ENCODE data around the gene LCE1D. TPM values are rescaled to one million over a fixed set of nuclear protein-coding genes. Genes with fewer than 3 reads are reported as not detected.

The LCE1D gene, protein sequence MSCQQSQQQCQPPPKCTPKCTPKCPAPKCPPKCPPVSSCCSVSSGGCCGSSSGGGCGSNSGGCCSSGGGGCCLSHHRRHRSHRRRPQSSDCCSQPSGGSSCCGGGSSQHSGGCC
- total RNA-seq (2016; rRNA removed; fragmentation: Illumina TruSeq; extraction: Trizol): not detected in 2 replicates
- not detected in 2 replicates for total RNA-seq (2016; cell fraction: cytosol; rRNA removed; fragmentation: Illumina TruSeq; extraction: Trizol; ENCODE audit: low read depth)
- total RNA-seq (2016; cell fraction: insoluble cytoplasmic fraction; rRNA removed; fragmentation: Illumina TruSeq; extraction: Trizol): not detected in 2 replicates
- not detected in 2 replicates for total RNA-seq (2016; cell fraction: membrane; rRNA removed; fragmentation: Illumina TruSeq; extraction: Trizol)
- not detected in 2 replicates for total RNA-seq (2016; cell fraction: nucleus; rRNA removed; fragmentation: Illumina TruSeq; extraction: Trizol)
- not detected in 2 replicates for polyA plus RNA-seq (2011; rRNA removed)
- not detected in 2 replicates for polyA plus RNA-seq (2011; cell fraction: cytosol; rRNA removed)
- not detected in 2 replicates for polyA plus RNA-seq (2011; cell fraction: nucleus; rRNA removed)
- not detected in 2 replicates for polyA plus RNA-seq (2012)
- polyA plus RNA-seq (2016; cell fraction: cytosol; fragmentation: Illumina TruSeq; extraction: Trizol; ENCODE audit: low read depth): not detected in 2 replicates
- polyA plus RNA-seq (2016; cell fraction: insoluble cytoplasmic fraction; fragmentation: Illumina TruSeq; extraction: Trizol; ENCODE audit: low read depth): not detected in 2 replicates
- not detected in 2 replicates for polyA plus RNA-seq (2016; cell fraction: membrane; fragmentation: Illumina TruSeq; extraction: Trizol; ENCODE audit: low read depth)
- polyA plus RNA-seq (2016; cell fraction: nucleus; fragmentation: Illumina TruSeq; extraction: Trizol; ENCODE audit: insufficient read depth, low read depth): not detected in 2 replicates
- not detected in 2 replicates for polyA minus RNA-seq (2011; rRNA and poly(A)+ RNA removed; ENCODE audit: low replicate concordance)
- polyA minus RNA-seq (2011; cell fraction: cytosol; rRNA and poly(A)+ RNA removed): not detected in 2 replicates
- not detected in 2 replicates for polyA minus RNA-seq (2011; cell fraction: nucleus; rRNA and poly(A)+ RNA removed)
- Bru-seq, nascent RNA: not detected
- not detected for BruChase-seq, experiment 1, labeled RNA remaining after a 6-hour chase
- BruChase-seq, experiment 2, labeled RNA remaining after a 2-hour chase: not detected
- long read RNA-seq, experiment 1: 0 reads
- long read RNA-seq, experiment 2: 0 reads

DNA sequence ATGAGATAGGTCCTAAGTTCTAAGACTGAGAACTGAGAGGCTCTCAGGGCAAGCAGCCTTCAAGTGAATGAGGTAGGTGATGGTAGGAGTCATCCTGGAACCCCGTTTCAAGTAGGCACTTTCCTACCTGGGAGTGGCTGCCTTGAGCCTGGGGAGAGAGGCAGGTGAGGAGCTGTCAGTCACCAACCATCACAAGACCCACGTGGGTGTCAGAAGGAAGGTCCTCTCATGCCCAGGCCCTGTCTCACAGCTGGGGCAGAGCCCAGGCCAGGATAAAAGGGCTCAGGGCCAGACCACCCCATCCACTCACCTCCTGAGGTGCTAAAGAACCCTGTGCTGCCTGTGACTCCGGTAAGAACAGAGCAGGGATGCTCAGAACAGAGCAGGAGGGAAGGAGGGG is at the start of gene LCE1D:
TSS of gene LCE1D (plus strand) at position 301 of the 400 bp plus-strand sequence. CDS start 1,074 bp downstream, outside the sequence.
- Histone ChIP-seq H3K4me3 (replicated peaks in 1 of 3; ENCODE audit: insufficient read depth in 1 of 3, low read depth in 2 of 3, low read length in 3 of 3) (no peak within 1 kb of the TSS), H3K79me2 (ENCODE audit: insufficient read depth, low read length) (no peaks in the 10 kb centered on the region), H3K9me3 (ENCODE audit: low read length) (no peaks in the 10 kb centered on the region), H3K4me2 (ENCODE audit: low read depth, low read length) (no peak within 1 kb of the TSS), H3K9ac (ENCODE audit: insufficient read depth, low read depth, low read length) (no peak within 1 kb of the TSS), H3K27me3 (ENCODE audit: control insufficient read depth in 1 of 2, insufficient read depth in 2 of 2, low read length in 2 of 2) (no peaks in the 10 kb centered on the region), H3K4me1 (ENCODE audit: insufficient read depth, low read length) (no peaks in the 10 kb centered on the region), H4K20me1 (ENCODE audit: insufficient read depth, low read length) (no peaks in the 10 kb centered on the region), H2AFZ (ENCODE audit: low read length) (no peak within 1 kb of the TSS), H3K36me3 (replicated peaks in 1 of 2; ENCODE audit: control insufficient read depth in 1 of 2, insufficient read depth in 2 of 2, low read length in 2 of 2) (no peaks in the 10 kb centered on the region), H3K27ac (ENCODE audit: extremely low read length, insufficient read depth, low read length) (no peak within 1 kb of the TSS)
- 0% methylated on average over 1 of the region's 3 CpGs for WGBS (ENCODE audit: low lambda C conversion rate)
- no peak for ATAC-seq
- FAIRE-seq: no peak
- in situ Hi-C loops (cut with HindIII; ENCODE audit: extremely low pct_ligation_motif_present, low pct_unique_long_range_greater_than_20kb): no loop called here
- no peak for DNase-seq (ENCODE audit: low spot score)
- intact Hi-C loops (cut with micrococcal nuclease; ENCODE audit: unreplicated experiment): no loop called here
- ChIA-PET POLR2A (no interaction called here), CTCF (ENCODE audit: low intra/inter-chr PET ratio, low total read pairs) (no interaction called here)
- no TSS peak for BruUV-seq (replicated peaks)
- TF ChIP-seq SP1 (IDR thresholded peaks at IDR 0.05) (no peak), SP1 (CRISPR knock-in tag; IDR thresholded peaks at IDR 0.05) (no peak), SAP130 (CRISPR knock-in tag; IDR thresholded peaks at IDR 0.05; ENCODE audit: low read depth) (no peak), ZNF10 (CRISPR knock-in tag; IDR thresholded peaks at IDR 0.05; ENCODE audit: borderline replicate concordance, low read depth) (no peak), ZNF792 (CRISPR knock-in tag; IDR thresholded peaks at IDR 0.05) (no peak), ZNF660 (CRISPR knock-in tag; IDR thresholded peaks at IDR 0.05; ENCODE audit: borderline replicate concordance, low read depth) (no peak), CEBPG (CRISPR knock-in tag; IDR thresholded peaks at IDR 0.05) (no peak), ZNF567 (CRISPR knock-in tag; IDR thresholded peaks at IDR 0.05; ENCODE audit: borderline replicate concordance) (no peak), SOX13 (IDR thresholded peaks at IDR 0.05) (no peak), SOX13 (CRISPR knock-in tag; conservative IDR thresholded peaks at IDR 0.05 in 1 of 2, IDR thresholded peaks at IDR 0.05 in 1 of 2) (no peak), MYC (CRISPR knock-in tag; IDR thresholded peaks at IDR 0.05; ENCODE audit: borderline replicate concordance) (no peak), GTF3A (CRISPR knock-in tag; conservative IDR thresholded peaks at IDR 0.05) (no peak), MAFF (IDR thresholded peaks at IDR 0.05; ENCODE audit: low read depth, low read length) (no peak), ZKSCAN8 (CRISPR knock-in tag; IDR thresholded peaks at IDR 0.05; ENCODE audit: borderline replicate concordance) (no peak), ATAD3A (CRISPR knock-in tag; IDR thresholded peaks at IDR 0.05) (no peak), ZNF546 (CRISPR knock-in tag; conservative IDR thresholded peaks at IDR 0.05) (no peak), ATF7-NPFF (CRISPR knock-in tag; IDR thresholded peaks at IDR 0.05; ENCODE audit: low read depth) (no peak)
- TF ChIP-seq, protein P1, sequence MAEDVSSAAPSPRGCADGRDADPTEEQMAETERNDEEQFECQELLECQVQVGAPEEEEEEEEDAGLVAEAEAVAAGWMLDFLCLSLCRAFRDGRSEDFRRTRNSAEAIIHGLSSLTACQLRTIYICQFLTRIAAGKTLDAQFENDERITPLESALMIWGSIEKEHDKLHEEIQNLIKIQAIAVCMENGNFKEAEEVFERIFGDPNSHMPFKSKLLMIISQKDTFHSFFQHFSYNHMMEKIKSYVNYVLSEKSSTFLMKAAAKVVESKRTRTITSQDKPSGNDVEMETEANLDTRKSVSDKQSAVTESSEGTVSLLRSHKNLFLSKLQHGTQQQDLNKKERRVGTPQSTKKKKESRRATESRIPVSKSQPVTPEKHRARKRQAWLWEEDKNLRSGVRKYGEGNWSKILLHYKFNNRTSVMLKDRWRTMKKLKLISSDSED (CRISPR knock-in tag; IDR thresholded peaks at IDR 0.05): no peak
- TF ChIP-seq, protein P2, sequence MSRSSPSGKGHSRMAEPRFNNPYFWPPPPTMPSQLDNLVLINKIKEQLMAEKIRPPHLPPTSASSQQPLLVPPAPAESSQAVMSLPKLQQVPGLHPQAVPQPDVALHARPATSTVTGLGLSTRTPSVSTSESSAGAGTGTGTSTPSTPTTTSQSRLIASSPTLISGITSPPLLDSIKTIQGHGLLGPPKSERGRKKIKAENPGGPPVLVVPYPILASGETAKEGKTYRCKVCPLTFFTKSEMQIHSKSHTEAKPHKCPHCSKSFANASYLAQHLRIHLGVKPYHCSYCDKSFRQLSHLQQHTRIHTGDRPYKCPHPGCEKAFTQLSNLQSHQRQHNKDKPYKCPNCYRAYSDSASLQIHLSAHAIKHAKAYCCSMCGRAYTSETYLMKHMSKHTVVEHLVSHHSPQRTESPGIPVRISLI (CRISPR knock-in tag; IDR thresholded peaks at IDR 0.05; ENCODE audit: borderline replicate concordance): no peak
- TF ChIP-seq, protein P3, sequence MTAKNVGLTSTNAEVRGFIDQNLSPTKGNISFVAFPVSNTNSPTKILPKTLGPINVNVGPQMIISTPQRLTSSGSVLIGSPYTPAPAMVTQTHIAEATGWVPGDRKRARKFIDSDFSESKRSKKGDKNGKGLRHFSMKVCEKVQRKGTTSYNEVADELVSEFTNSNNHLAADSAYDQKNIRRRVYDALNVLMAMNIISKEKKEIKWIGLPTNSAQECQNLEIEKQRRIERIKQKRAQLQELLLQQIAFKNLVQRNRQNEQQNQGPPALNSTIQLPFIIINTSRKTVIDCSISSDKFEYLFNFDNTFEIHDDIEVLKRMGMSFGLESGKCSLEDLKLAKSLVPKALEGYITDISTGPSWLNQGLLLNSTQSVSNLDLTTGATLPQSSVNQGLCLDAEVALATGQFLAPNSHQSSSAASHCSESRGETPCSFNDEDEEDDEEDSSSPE (CRISPR knock-in tag; IDR thresholded peaks at IDR 0.05): no peak

All from HepG2 (cell line).